UCSD-AML1 (cell line): Measurements from ENCODE around the gene FBXO28.
"Not testable (repeated sequence)": the region's sequence is repeated elsewhere in the genome, so short reads cannot be mapped to it uniquely, and the experiment has no call there.

Experiments
- DNase-seq: peaks from one replicate; lab custom pipeline; 2025; ENCODE audit not compliant: unreplicated experiment; lab: John Stamatoyannopoulos, UW

FBXO28 gene

GRCh38 chr1:224183591-224184312 is 69.8 kb downstream of the FBXO28 start:
- peak; percentile 79 for DNase-seq

GRCh38 chr1:224185208-224185607 is 71.3 kb downstream of the FBXO28 start:
- no peak for DNase-seq

GRCh38 chr1:224188286-224188685 is 74.4 kb downstream of the FBXO28 start:
- no peak for DNase-seq

GRCh38 chr1:224189561-224189960 is 75.7 kb downstream of the FBXO28 start:
- DNase-seq: no peak

- no peak for DNase-seq
Measured at GRCh38 chr1:224192082-224192788, 78.3 kb downstream of the FBXO28 start.

- no peak for DNase-seq
Measured at GRCh38 chr1:224193319-224193966, 79.5 kb downstream of the FBXO28 start.

GRCh38 chr1:224196813-224197600 is 83.1 kb downstream of the FBXO28 start:
- DNase-seq: no peak

- DNase-seq: no peak
Measured at GRCh38 chr1:224198572-224198971, 84.7 kb downstream of the FBXO28 start.

- no peak for DNase-seq
Measured at GRCh38 chr1:224199679-224200078, 85.8 kb downstream of the FBXO28 start.

GRCh38 chr1:224201383-224201782 is 87.5 kb downstream of the FBXO28 start:
- no peak for DNase-seq

GRCh38 chr1:224201853-224202252 is 87.9 kb downstream of the FBXO28 start:
- no peak for DNase-seq

GRCh38 chr1:224203243-224204016 is 89.5 kb downstream of the FBXO28 start:
- DNase-seq: no peak

- peak; percentile 19 for DNase-seq
Measured at GRCh38 chr1:224205438-224205840, 91.5 kb downstream of the FBXO28 start.

GRCh38 chr1:224205931-224206538 is 92.1 kb downstream of the FBXO28 start:
- not testable (repeated sequence) for DNase-seq

- no peak for DNase-seq
Measured at GRCh38 chr1:224211206-224211962, 97.5 kb downstream of the FBXO28 start.
